Prostate gland (tissue), 2 donors: ENCODE measurements around the gene POTEI. TPM values are rescaled to one million over a fixed set of nuclear protein-coding genes. Genes with fewer than 3 reads are reported as not detected.
"Not testable (repeated sequence)": the region's sequence is repeated elsewhere in the genome, so short reads cannot be mapped to it uniquely, and the experiment has no call there.

ENCODE experiments used
- DNase-seq: peaks from one replicate; pipeline ENCODE4 v3.0.0-alpha.2; 2019; ENCODE audit warnings: low spot score
- H3K27ac ChIP-seq, 2 donors: fragments of 200-600 bp; sonication (generic); 2 replicates each; pipeline ENCODE4 v1.5.1; 2017 to 2019
- H3K27me3 ChIP-seq: fragments of 200-600 bp; sonication (generic); replicated peaks from 2 replicates; pipeline ENCODE4 v1.5.1; 2019; ENCODE audit not compliant: insufficient read depth
- H3K36me3 ChIP-seq, 2 donors: fragments of 200-600 bp; sonication (generic); 1 replicate in 1 of 2; 2 replicates in 1 of 2; pipeline versions ENCODE4 v1.5.1 to v1.8.1; 2017 to 2019
- H3K4me1 ChIP-seq: fragments of 200-600 bp; sonication (generic); replicated peaks from 2 replicates; pipeline ENCODE4 v1.5.1; 2019
- H3K4me3 ChIP-seq, 2 donors: fragments of 200-600 bp; sonication (generic); 2 replicates each; pipeline ENCODE4 v1.5.1; 2017 to 2019
- H3K9me3 ChIP-seq: fragments of 200-600 bp; sonication (generic); 2 replicates; pipeline ENCODE4 v1.5.1; 2017
- WGBS: methylation state at CpG from one replicate; pipeline ENCODE4 v1.1.5; 2018; 5-methylcytosine and 5-hydroxymethylcytosine counted together
- intact Hi-C: fragments of 100-400 bp; cut with DNase I; formaldehyde crosslinking; loops from one replicate; pipeline ENCODE4 v1.14.2; 2022
- small RNA-seq, 2 donors: library from RNA; depleted of rRNA; stranded (forward); fragments of <200 nt; gene quantifications; one replicate each; pipeline ENCODE3, GENCODE V24; 2016
- total RNA-seq, 2 donors: library from RNA; depleted of rRNA; stranded (reverse); fragments of >200 nt; gene quantifications; one replicate each; pipeline ENCODE4 v1.1.0, GENCODE V29; 2016
- TF ChIP-seq, protein P1 (sequence below), 4 experiments: fragments of 200-600 bp in 2 of 4; fragments of 450-650 bp in 2 of 4; sonication (generic) in 2 of 4; IDR thresholded peaks; 1 replicate in 3 of 4; 2 replicates in 1 of 4; pipeline ENCODE4 v1.5.1; 2016 to 2019; ENCODE audit warnings: antibody characterized with exemption in 4 of 4, mild to moderate bottlenecking in 2 of 4, moderate library complexity in 2 of 4

The POTEI gene
- total RNA-seq, 2 donors from 2014 or later: 3.9 to 18.8 TPM

DNA sequence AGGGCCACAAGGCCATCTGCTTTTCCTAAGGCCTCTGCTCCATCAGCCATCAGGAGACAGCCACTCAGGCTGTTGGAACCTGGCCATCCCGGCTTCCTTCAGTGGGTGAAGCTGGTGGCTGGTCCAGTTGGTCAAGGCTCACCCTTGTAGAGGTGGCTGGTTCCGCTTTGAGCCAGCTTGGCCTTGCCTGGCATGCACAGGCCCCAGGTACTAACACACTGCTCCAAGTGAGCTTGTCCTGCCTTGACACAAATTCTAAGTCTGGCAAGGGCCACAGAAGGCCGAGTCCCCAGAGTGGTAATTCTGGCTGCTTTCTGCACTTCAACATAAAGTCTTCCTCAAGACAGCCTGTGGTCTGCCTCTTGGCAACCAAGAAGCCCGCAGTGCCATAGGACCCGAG lies 56.2 kb downstream of the POTEI start:
- 96% methylated on average over 3 of the region's 5 CpGs for WGBS
- H3K36me3 ChIP-seq, H3K27ac ChIP-seq, H3K4me3 ChIP-seq, H3K9me3 ChIP-seq, H3K27me3 ChIP-seq, DNase-seq, intact Hi-C loops, H3K4me1 ChIP-seq: not testable (repeated sequence)

DNA sequence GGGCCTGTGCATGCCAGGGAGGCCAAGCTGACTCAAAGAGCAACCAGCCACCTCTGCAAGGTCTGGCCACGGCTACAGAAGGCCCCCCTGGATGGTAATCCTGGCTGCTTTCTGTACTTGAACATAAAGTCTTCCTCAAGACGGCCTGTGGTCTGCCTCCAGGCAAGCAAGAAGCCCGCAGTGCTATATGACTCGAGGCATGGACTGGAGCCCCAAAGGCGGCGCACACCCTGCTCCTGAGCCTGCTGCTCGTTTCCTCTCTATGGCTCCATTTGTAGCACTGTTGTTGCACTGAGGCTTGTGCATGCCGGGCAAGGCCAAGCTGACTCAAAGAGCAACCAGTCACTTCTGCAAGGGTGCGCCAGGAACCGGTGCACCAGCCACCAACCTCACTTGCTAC lies 57.3 kb downstream of the POTEI start:
- intact Hi-C loops, H3K27me3 ChIP-seq, H3K9me3 ChIP-seq, DNase-seq, H3K36me3 ChIP-seq, H3K4me3 ChIP-seq, H3K27ac ChIP-seq, H3K4me1 ChIP-seq: not testable (repeated sequence)
- WGBS: 85% methylated on average over 10 of the region's 10 CpGs

DNA sequence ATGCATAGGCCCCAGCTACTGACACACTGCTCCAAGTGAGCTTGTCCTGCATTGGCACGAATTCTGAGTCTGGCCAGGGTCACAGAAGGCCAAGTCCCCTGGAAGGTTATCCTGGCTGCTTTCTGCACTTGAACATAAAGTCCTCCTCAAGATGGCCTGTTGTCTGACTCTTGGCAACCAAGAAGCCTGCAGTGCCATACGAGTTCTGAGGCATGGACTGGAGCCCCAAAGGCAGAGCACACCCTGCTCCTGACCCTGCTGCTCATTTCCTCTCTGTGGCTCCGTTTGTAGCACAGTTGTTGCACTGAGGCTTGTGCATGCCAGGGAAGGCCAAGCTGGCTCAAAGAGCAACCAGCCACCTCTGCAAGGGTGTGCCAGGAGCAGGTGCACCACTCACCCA lies 57.9 kb downstream of the POTEI start:
- DNase-seq, H3K27ac ChIP-seq, H3K36me3 ChIP-seq, H3K4me3 ChIP-seq, H3K27me3 ChIP-seq, H3K9me3 ChIP-seq, intact Hi-C loops, H3K4me1 ChIP-seq: not testable (repeated sequence)
- WGBS: 55% methylated on average over 3 of the region's 3 CpGs

DNA sequence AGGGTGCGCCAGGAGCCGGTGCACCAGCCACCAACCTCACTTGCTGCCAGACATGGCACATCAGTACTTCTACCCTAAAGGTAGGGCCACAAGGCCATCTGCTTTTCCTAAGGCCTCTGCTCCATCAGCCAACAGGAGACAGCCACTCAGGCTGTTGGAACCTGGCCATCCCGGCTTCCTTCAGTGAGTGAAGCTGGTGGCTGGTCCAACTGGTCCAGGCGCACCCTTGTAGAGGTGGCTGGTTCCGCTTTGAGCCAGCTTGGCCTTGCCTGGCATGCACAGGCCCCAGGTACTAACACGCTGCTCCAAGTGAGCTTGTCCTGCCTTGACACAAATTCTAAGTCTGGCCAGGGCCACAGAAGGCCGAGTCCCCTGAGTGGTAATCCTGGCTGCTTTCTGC lies 58.8 kb downstream of the POTEI start:
- H3K4me1 ChIP-seq, DNase-seq: not testable (repeated sequence)
- WGBS: 89% methylated on average over 4 of the region's 7 CpGs

DNA sequence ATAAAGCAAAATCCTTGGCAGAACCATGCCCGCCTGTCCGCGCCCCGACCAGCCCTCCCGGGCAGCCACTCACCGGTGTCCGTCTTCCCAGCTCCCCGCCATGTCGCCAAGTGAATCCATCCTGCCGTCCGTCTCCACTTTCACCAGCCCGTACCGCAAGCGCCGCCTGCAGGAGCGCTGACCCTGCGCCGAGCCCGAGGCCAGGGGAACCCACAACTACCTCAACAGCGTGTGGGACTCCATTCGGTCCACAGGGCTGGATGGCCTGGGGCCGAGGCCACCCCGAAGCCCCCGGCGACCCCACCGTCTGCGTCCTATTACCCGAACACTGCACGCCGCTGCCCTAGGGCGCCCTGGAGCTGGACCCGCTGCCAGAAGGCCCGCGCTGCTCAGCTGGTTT lies 81.5 kb downstream of the POTEI start:
- peak overlapping the region; percentile 38 to 47 for H3K27ac ChIP-seq
- H3K4me1 ChIP-seq, H3K27me3 ChIP-seq, H3K9me3 ChIP-seq, H3K36me3 ChIP-seq, intact Hi-C loops: not testable (repeated sequence)
- peak; percentile 53 for DNase-seq
- TF ChIP-seq, protein P1, sequence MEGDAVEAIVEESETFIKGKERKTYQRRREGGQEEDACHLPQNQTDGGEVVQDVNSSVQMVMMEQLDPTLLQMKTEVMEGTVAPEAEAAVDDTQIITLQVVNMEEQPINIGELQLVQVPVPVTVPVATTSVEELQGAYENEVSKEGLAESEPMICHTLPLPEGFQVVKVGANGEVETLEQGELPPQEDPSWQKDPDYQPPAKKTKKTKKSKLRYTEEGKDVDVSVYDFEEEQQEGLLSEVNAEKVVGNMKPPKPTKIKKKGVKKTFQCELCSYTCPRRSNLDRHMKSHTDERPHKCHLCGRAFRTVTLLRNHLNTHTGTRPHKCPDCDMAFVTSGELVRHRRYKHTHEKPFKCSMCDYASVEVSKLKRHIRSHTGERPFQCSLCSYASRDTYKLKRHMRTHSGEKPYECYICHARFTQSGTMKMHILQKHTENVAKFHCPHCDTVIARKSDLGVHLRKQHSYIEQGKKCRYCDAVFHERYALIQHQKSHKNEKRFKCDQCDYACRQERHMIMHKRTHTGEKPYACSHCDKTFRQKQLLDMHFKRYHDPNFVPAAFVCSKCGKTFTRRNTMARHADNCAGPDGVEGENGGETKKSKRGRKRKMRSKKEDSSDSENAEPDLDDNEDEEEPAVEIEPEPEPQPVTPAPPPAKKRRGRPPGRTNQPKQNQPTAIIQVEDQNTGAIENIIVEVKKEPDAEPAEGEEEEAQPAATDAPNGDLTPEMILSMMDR (IDR thresholded peaks at IDR 0.05): peak in 3 of 4 experiments; percentile 15 to 60 (median 46)
- peak overlapping the region; percentile 35 to 39 for H3K4me3 ChIP-seq
- 3% methylated on average over 33 of the region's 34 CpGs for WGBS

More for the DNA sequence above, 58.8 kb downstream of the POTEI start:
- H3K27ac ChIP-seq, intact Hi-C loops, H3K4me3 ChIP-seq, H3K9me3 ChIP-seq, H3K36me3 ChIP-seq, H3K27me3 ChIP-seq: not testable (repeated sequence)

DNA sequence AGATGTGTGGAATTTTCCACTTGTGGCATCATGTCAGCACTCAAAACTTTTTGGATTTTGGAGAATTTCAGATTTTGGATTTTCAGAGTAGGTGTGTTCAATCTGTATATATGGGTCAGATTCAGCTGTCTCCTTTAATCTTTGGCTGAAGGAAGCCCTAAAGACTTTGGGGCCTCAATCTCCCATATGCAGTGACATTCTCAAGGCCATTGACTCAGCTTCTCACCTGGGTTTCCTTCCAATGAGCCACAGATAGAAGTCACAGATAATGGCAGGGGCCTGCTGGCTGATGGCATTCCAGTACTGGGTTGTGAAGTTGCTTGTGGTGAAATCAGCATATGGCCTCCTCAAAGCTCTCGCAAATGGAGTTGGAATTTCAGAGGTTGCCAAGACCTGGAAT lies 90.3 kb downstream of the POTEI start:
- H3K27ac ChIP-seq, H3K9me3 ChIP-seq, H3K4me1 ChIP-seq, intact Hi-C loops, H3K4me3 ChIP-seq, H3K36me3 ChIP-seq, DNase-seq, H3K27me3 ChIP-seq: not testable (repeated sequence)
- 87% methylated on average over 1 of the region's 1 CpG for WGBS

DNA sequence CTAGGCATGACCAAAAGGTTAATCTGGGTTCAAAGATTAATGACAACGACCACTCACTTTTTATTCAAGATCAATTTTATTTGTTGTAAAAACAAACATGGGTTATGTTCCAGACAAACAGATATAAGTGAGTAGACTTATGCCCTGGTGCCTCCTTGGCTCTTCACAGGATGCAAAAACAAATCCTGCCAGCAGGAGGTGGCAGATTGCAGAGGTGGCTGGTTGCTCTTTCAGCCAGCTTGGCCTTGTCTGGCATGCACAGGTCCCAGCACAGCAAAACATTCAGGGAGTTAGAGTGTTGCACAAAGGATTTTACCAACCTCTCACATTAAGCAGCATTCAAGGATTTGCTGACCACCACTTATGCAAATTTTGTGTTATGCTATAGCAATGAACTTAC lies 92.4 kb downstream of the POTEI start:
- H3K9me3 ChIP-seq, H3K36me3 ChIP-seq, H3K27ac ChIP-seq, H3K4me1 ChIP-seq, H3K4me3 ChIP-seq, H3K27me3 ChIP-seq, intact Hi-C loops: not testable (repeated sequence)
- 100% methylated on average over 1 of the region's 1 CpG for WGBS
- DNase-seq: peak; percentile 15

Small RNAs within 50 kb of the gene (small RNA-seq; reads per million reads assigned to genes)
- gene RF00017 (0 reads per million in 2 donors), gene RNU6-473P (0 reads per million in 2 donors)

Other genes starting within 250 kb of the POTEI start
- gene IMP4, start 166.4 kb downstream of the POTEI start, total RNA-seq: 100 to 1,000 TPM in 1 of 2 donors, 10 to 100 TPM in 1; 71.4 to 106 TPM
- gene PTPN18, start 153.3 kb downstream of the POTEI start, total RNA-seq: 10 to 100 TPM; 37.1 to 93.6 TPM
- 1 to 10 TPM in 1 of 2 donors, not detected in 1; 2.9 TPM for gene CFC1B, start 11.9 kb upstream of the POTEI start, total RNA-seq
- gene CFC1, start 90.2 kb upstream of the POTEI start, total RNA-seq: 10 to 100 TPM in 1 of 2 donors, 1 to 10 TPM in 1; 6.6 to 10.5 TPM
- gene POTEJ, start 102.1 kb upstream of the POTEI start, total RNA-seq: 10 to 100 TPM in 1 of 2 donors, 1 to 10 TPM in 1; 8.5 to 16.7 TPM
- gene GPR148, start 219.7 kb upstream of the POTEI start, total RNA-seq: not detected
- 10 to 100 TPM in 1 of 2 donors, under 1 TPM in 1; 0.18 to 10.1 TPM for gene AMER3, start 246.2 kb upstream of the POTEI start, total RNA-seq